PC-9 (cell line): ENCODE data around the gene ELP4.

Source experiments
- EZH2 ChIP-seq: fragments of 200-600 bp; sonication (generic); IDR thresholded peaks from 2 replicates; pipeline ENCODE4 v1.8.0; 2017; ENCODE audit warnings: antibody characterized with exemption, low read depth
- TF ChIP-seq, protein P1 (sequence below): fragments of 200-600 bp; sonication (generic); conservative IDR thresholded peaks from 2 replicates; pipeline ENCODE4 v1.6.1; 2017; ENCODE audit warnings: mixed run types, antibody characterized with exemption, mild to moderate bottlenecking, moderate library complexity

GRCh38 chr11:31807799-31808667 lies 298.5 kb downstream of the ELP4 start:
- TF ChIP-seq, protein P1, sequence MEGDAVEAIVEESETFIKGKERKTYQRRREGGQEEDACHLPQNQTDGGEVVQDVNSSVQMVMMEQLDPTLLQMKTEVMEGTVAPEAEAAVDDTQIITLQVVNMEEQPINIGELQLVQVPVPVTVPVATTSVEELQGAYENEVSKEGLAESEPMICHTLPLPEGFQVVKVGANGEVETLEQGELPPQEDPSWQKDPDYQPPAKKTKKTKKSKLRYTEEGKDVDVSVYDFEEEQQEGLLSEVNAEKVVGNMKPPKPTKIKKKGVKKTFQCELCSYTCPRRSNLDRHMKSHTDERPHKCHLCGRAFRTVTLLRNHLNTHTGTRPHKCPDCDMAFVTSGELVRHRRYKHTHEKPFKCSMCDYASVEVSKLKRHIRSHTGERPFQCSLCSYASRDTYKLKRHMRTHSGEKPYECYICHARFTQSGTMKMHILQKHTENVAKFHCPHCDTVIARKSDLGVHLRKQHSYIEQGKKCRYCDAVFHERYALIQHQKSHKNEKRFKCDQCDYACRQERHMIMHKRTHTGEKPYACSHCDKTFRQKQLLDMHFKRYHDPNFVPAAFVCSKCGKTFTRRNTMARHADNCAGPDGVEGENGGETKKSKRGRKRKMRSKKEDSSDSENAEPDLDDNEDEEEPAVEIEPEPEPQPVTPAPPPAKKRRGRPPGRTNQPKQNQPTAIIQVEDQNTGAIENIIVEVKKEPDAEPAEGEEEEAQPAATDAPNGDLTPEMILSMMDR, result no peak
- TF ChIP-seq EZH2, result no peak
